Transverse colon (tissue), 4 donors: ENCODE data around the gene XYLT1. TPM values are rescaled to one million over a fixed set of nuclear protein-coding genes. Genes with fewer than 3 reads are reported as not detected.

Experiments used
- DNase-seq: peaks from one replicate; pipeline ENCODE4 v3.0.0-alpha.2; 2019
- H3K27ac ChIP-seq, 4 donors: fragments of 200-600 bp; sonication (generic); 2 replicates each; pipeline ENCODE4 v1.5.1; 2016 to 2018; ENCODE audit warnings: inconsistent platforms in 4 of 4
- H3K27me3 ChIP-seq: fragments of 200-600 bp; sonication (generic); 2 replicates; pipeline ENCODE4 v1.5.1; 2017; ENCODE audit warnings: inconsistent platforms
- H3K36me3 ChIP-seq, 4 donors: fragments of 200-600 bp; sonication (generic); 2 replicates each; pipeline ENCODE4 v1.5.1; 2017 to 2019; ENCODE audit warnings: inconsistent platforms in 4 of 4
- H3K4me1 ChIP-seq, 4 donors: fragments of 200-600 bp; sonication (generic); 2 replicates each; pipeline ENCODE4 v1.5.1; 2017 to 2020; ENCODE audit warnings: inconsistent platforms in 4 of 4
- H3K4me3 ChIP-seq, 4 donors: fragments of 200-600 bp; sonication (generic); 1 replicate in 1 of 4; 2 replicates in 3 of 4; pipeline versions ENCODE4 v1.5.1 to v1.6.1; 2017 to 2019; ENCODE audit warnings: inconsistent platforms in 4 of 4
- H3K9me3 ChIP-seq, 2 donors: fragments of 200-600 bp; sonication (generic); 2 replicates each; pipeline ENCODE4 v1.5.1; 2017 to 2019; ENCODE audit warnings: inconsistent platforms in 2 of 2
- CTCF ChIP-seq, 5 experiments: fragments of 200-600 bp in 3 of 5; fragments of 450-650 bp in 2 of 5; sonication (generic) in 3 of 5; IDR thresholded peaks; 1 replicate in 2 of 5; 2 replicates in 3 of 5; pipeline ENCODE4 v1.5.1; 2016 to 2017; ENCODE audit warnings: antibody characterized with exemption in 5 of 5, inconsistent platforms in 3 of 5, mild to moderate bottlenecking in 2 of 5, moderate library complexity in 1 of 5
- EP300 ChIP-seq: sonication (generic); formaldehyde crosslinking; IDR thresholded peaks from one replicate; pipeline ENCODE4 v1.6.1; 2017; ENCODE audit warnings: antibody characterized with exemption, low read depth
- POLR2A ChIP-seq: fragments of 450-650 bp; IDR thresholded peaks from one replicate; pipeline ENCODE4 v1.6.1; 2016; ENCODE audit warnings: antibody characterized with exemption, mild to moderate bottlenecking, moderate library complexity
- POLR2AphosphoS5 ChIP-seq, 3 donors: sonication (generic); formaldehyde crosslinking; IDR thresholded peaks; one replicate each; pipeline ENCODE4 v1.6.1; 2016; ENCODE audit warnings: antibody characterized with exemption in 3 of 3
- WGBS, 2 donors: methylation state at CpG; one replicate each; pipeline ENCODE4 v1.1.5; 2018; ENCODE audit warnings: low coverage in 1 of 2; 5-methylcytosine and 5-hydroxymethylcytosine counted together
- in situ Hi-C, 4 donors: fragments of 200-750 bp; cut with MboI; loops; one replicate each; pipeline versions ENCODE4 v1.15.0 to v1.15.1; 2017; ENCODE audit warnings: low sequenced_read_pairs in 3 of 4, low pct_ligation_motif_present in 1 of 4, low pct_unique_long_range_greater_than_20kb in 1 of 4
- intact Hi-C: fragments of 100-400 bp; cut with DNase I; formaldehyde crosslinking; loops from one replicate; pipeline ENCODE4 v1.15.1; 2023; ENCODE audit warnings: low total_unique reads
- total RNA-seq, 4 donors: library from RNA; depleted of rRNA; stranded (reverse); fragments of >200 nt; gene quantifications; one replicate each; pipeline ENCODE4 v1.1.0, GENCODE V29; 2016

Gene XYLT1
- total RNA-seq, 4 donors from 2014 or later = 22.3 to 44.6 (median 39.4) TPM

DNA sequence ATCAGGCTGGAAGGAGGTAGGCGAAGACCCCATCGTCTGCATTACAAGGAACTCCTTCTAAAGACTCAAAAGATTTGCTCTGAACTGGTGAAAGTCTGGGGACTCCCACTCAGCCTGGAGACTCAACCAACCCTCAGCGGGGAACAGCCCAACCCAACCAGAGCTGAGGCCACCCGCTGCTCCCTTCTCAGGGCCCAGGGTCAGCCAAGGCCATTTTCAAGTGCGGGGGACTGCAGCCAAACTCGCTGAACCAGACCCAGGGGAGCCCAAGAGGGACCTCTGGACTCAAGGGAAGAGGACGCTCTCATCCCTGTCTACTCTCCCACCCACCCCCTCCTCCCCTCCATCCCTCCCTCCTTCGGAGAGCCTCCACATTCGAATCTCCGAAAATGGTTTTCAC is 24.1 kb downstream of the XYLT1 start:
- H3K36me3 ChIP-seq = no peaks in the 10 kb centered on the region
- no peak overlapping the region for H3K27ac ChIP-seq
- 82 to 100% methylated on average over 2 to 10 of the region's 10 CpGs for WGBS, 2 donors
- peaks cover 0 to 10% (median 4%) of the 10 kb centered on the region in 4 donors for H3K4me1 ChIP-seq
- TF ChIP-seq POLR2A (no peak), CTCF (IDR thresholded peaks at IDR 0.05) (no peak), EP300 (no peak), POLR2AphosphoS5 (IDR thresholded peaks at IDR 0.05) (no peak)
- no peak for DNase-seq
- H3K27me3 ChIP-seq = no peaks in the 10 kb centered on the region
- intact Hi-C loops (no loop called here), in situ Hi-C loops (no loop called here)
- H3K4me3 ChIP-seq = no peak overlapping the region
- H3K9me3 ChIP-seq = no peaks in the 10 kb centered on the region

DNA sequence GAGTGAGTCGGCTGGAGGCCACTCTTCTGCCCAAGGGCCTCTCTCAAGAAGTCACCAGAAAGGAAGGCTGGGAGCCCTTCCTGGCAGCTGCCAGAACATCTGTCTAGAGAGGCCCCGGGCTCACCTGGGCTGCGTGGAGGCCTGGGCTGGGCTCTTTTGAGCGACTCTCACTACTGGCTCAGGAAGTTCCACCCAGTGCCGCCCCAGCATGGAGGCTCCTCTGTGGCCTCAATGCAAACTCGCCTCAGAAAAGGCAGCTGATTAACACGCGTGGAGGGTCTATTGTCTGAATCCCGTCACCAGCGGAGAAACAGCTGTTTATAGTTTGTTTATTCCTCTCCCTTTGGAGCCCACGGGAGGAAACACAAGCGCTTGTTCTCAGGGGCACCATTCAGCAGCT is 25.3 kb downstream of the XYLT1 start:
- no peak overlapping the region for H3K27ac ChIP-seq
- no peaks in the 10 kb centered on the region for H3K9me3 ChIP-seq
- intact Hi-C loops = no loop called here
- WGBS, 2 donors = 85% methylated on average over 12 of the region's 12 CpGs; no CpG with 5 or more reads in 1 of the 2 donors
- H3K4me3 ChIP-seq = no peak overlapping the region
- no peak for DNase-seq
- no peaks in the 10 kb centered on the region for H3K27me3 ChIP-seq
- TF ChIP-seq CTCF (IDR thresholded peaks at IDR 0.05) (no peak), POLR2A (no peak), EP300 (no peak)
- H3K36me3 ChIP-seq = no peaks in the 10 kb centered on the region
- in situ Hi-C loops = no loop called here
- peaks cover 0 to 10% (median 4%) of the 10 kb centered on the region in 4 donors for H3K4me1 ChIP-seq

- 100% methylated on average over 1 of the region's 1 CpG for WGBS, 2 donors
- no peak for DNase-seq
- TF ChIP-seq POLR2AphosphoS5 (IDR thresholded peaks at IDR 0.05) = no peak
- TF ChIP-seq CTCF (IDR thresholded peaks at IDR 0.05) = no peak
- TF ChIP-seq POLR2A = no peak
- TF ChIP-seq EP300 = no peak
- no peak overlapping the region for H3K4me3 ChIP-seq
- peaks cover 0 to 10% (median 4%) of the 10 kb centered on the region in 4 donors for H3K4me1 ChIP-seq
- H3K36me3 ChIP-seq = no peaks in the 10 kb centered on the region
- intact Hi-C loops = no loop called here
- no peaks in the 10 kb centered on the region for H3K27me3 ChIP-seq
- H3K9me3 ChIP-seq = no peaks in the 10 kb centered on the region
- in situ Hi-C loops = no loop called here
- no peak overlapping the region for H3K27ac ChIP-seq
These were observed 26.1 kb downstream of the XYLT1 start for GRCh38 chr16:17444658-17445057.

- 58 to 90% methylated on average over 2 to 4 of the region's 4 CpGs for WGBS, 2 donors
- H3K4me1 ChIP-seq = peaks cover 0 to 7% (median 0%) of the 10 kb centered on the region in 4 donors
- DNase-seq = no peak
These were observed 30.6 kb downstream of the XYLT1 start for GRCh38 chr16:17440131-17440530.

More at GRCh38 chr16:17440131-17440530, 30.6 kb downstream of the XYLT1 start:
- Histone ChIP-seq H3K9me3 (no peaks in the 10 kb centered on the region), H3K36me3 (no peaks in the 10 kb centered on the region), H3K27ac (no peak overlapping the region), H3K4me3 (no peak overlapping the region), H3K27me3 (no peaks in the 10 kb centered on the region)
- intact Hi-C loops (no loop called here), in situ Hi-C loops (no loop called here)
- TF ChIP-seq EP300 (no peak), POLR2A (no peak), POLR2AphosphoS5 (IDR thresholded peaks at IDR 0.05) (no peak), CTCF (IDR thresholded peaks at IDR 0.05) (no peak)
